ENCODE data around the gene NMRAL1. TPM values are rescaled to one million over a fixed set of nuclear protein-coding genes. Genes with fewer than 3 reads are reported as not detected.

NMRAL1 gene
- total and polyA plus RNA-seq, 12 donors = 9.5 to 46.5 (median 30.0) TPM

DNA sequence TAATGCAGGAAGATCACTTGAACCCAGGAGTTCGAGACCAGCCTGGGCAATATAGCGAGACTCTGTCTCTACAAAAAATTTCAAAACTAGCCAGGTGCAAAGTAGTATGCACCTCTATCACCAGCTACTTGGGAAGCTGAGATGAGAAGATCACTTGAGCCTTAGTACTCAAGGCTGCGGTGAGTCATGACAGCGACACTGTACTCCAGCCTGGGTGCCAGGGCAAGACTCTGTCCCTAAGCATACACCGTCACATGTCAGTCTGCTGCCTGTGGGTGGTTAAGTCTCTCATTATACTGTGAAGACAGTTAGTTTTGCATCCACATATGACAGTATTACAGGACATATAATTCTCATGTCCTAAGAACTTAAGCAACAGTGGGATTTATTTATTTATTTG is 21.8 kb downstream of the NMRAL1 start:
- H3K27me3 ChIP-seq = no peaks in the 10 kb centered on the region

DNA sequence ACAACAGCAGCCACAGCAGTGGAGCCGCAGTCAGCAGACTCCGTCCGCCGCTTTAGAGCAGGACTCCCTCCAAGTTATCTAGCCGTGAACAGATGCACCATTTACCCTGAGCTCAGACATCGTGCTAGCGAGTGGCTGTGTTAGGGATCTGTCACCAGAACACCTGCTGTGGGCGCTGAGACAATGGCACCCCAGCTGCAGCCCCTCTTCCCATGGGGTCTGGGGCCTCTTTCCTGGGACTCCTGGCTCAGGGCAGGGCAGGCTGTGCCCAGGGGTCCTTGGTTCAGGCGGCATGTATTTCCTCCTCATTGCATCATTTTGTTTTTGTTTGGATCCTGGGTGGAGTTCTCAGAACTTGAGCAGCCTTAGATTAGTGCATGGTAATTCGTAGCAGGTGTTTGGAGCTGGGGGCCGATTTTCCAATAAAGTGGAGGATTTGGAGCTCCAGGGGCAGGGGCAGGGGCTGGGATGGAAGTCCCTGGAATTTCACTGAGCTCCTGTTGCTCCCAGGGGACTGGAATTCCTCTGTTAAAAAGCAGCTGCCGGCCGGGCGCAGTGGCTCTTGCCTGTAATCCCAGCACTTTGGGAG is 23.4 kb downstream of the NMRAL1 start:
- H3K4me3 ChIP-seq = no peak overlapping the region
- intact Hi-C loops (cut with DNase I) = no loop called here
- no peak overlapping the region for H3K27ac ChIP-seq
- ATAC-seq (no peak), DNase-seq (no peak)
- peaks cover 4 to 100% (median 64%) of the 10 kb centered on the region in 9 donors for H3K36me3 ChIP-seq
- H3K9me3 ChIP-seq = no peaks in the 10 kb centered on the region
- WGBS, 2 donors = 84 to 88% methylated on average over 14 of the region's 14 CpGs
- H3K27me3 ChIP-seq = no peaks in the 10 kb centered on the region
- TF ChIP-seq, protein P1, sequence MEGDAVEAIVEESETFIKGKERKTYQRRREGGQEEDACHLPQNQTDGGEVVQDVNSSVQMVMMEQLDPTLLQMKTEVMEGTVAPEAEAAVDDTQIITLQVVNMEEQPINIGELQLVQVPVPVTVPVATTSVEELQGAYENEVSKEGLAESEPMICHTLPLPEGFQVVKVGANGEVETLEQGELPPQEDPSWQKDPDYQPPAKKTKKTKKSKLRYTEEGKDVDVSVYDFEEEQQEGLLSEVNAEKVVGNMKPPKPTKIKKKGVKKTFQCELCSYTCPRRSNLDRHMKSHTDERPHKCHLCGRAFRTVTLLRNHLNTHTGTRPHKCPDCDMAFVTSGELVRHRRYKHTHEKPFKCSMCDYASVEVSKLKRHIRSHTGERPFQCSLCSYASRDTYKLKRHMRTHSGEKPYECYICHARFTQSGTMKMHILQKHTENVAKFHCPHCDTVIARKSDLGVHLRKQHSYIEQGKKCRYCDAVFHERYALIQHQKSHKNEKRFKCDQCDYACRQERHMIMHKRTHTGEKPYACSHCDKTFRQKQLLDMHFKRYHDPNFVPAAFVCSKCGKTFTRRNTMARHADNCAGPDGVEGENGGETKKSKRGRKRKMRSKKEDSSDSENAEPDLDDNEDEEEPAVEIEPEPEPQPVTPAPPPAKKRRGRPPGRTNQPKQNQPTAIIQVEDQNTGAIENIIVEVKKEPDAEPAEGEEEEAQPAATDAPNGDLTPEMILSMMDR (IDR thresholded peaks at IDR 0.05) = no peak
- H3K4me1 ChIP-seq = no peaks in the 10 kb centered on the region

More for the DNA sequence above, 21.8 kb downstream of the NMRAL1 start:
- intact Hi-C loops (cut with DNase I) = no loop called here
- no peak overlapping the region for H3K27ac ChIP-seq
- DNase-seq (no peak), ATAC-seq (no peak)
- TF ChIP-seq, protein P1 (IDR thresholded peaks at IDR 0.05) = no peak
- H3K36me3 ChIP-seq = peaks cover 4 to 100% (median 63%) of the 10 kb centered on the region in 9 donors
- WGBS, 2 donors = 95 to 98% methylated on average over 5 of the region's 5 CpGs
- H3K4me3 ChIP-seq = no peak overlapping the region
- H3K4me1 ChIP-seq = no peaks in the 10 kb centered on the region
- no peaks in the 10 kb centered on the region for H3K9me3 ChIP-seq

DNA sequence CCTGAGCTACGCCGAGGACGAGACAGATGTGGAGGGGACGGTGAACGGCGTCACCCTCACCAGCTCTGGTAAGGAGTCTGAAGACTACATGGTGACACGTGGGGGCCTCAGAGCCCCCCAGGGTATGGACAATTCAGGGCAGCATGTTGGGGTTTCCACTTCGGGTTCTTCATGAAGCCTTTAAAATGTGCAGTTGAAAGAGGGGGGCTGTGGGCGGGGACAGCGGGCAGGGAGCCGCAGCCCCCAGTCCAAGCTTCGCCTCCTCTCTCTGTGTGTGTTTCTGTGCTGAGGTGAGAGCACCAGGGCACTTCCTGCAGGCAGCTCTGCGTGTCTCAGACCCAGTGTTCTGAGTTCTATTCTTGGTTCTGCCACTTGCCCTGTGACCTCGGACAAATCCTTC is 24.0 kb downstream of the NMRAL1 start:
- H3K4me1 ChIP-seq = no peaks in the 10 kb centered on the region
- no peak overlapping the region for H3K4me3 ChIP-seq
- DNase-seq (no peak), ATAC-seq (no peak)
- intact Hi-C loops (cut with DNase I) = no loop called here
- H3K27ac ChIP-seq = no peak overlapping the region
- WGBS, 2 donors = 92 to 94% methylated on average over 14 of the region's 14 CpGs
- no peaks in the 10 kb centered on the region for H3K27me3 ChIP-seq
- no peaks in the 10 kb centered on the region for H3K9me3 ChIP-seq
- TF ChIP-seq, protein P1 (IDR thresholded peaks at IDR 0.05) = no peak
- H3K36me3 ChIP-seq = peaks cover under 1 to 100% (median 63%) of the 10 kb centered on the region in 9 donors

DNA sequence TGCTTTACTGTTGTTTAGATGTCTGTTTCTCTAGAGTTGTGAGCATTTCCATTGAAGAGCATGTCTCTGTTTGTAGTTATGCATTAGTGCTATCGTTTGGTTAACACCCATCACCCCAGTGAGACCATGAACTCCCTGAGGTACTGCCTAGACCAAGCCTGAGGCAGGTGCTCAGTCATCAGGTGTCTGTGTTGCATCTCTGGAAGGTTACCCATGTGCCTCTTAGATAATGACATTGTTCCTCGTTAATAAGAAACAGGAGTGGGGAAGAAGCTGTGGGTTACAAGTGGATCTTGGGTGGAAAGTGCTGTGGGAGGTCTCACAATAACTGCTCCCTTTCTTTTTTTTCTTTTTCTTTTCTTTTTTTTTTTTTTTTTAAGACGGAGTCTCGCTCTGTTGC is 30.4 kb downstream of the NMRAL1 start:
- ATAC-seq (no peak), DNase-seq (no peak)
- TF ChIP-seq, protein P1 (IDR thresholded peaks at IDR 0.05) = no peak
- Histone ChIP-seq H3K27me3 (no peaks in the 10 kb centered on the region), H3K9me3 (no peaks in the 10 kb centered on the region), H3K4me3 (no peak overlapping the region), H3K36me3 (peaks cover 5 to 100% (median 82%) of the 10 kb centered on the region in 9 donors), H3K27ac (no peak overlapping the region), H3K4me1 (no peaks in the 10 kb centered on the region)
- WGBS, 2 donors = 92 to 99% methylated on average over 4 of the region's 4 CpGs
- intact Hi-C loops (cut with DNase I) = no loop called here

All from heart right ventricle (tissue), 16 donors.